GM21390 (cell line): ENCODE data around the gene RRP9.
"Not testable (repeated sequence)": the region's sequence is repeated elsewhere in the genome, so short reads cannot be mapped to it uniquely, and the experiment has no call there.

Experiments used
- ATAC-seq: cut with Tn5 transposase; IDR thresholded peaks from one replicate; pipeline ENCODE4 v1.9.1; 2021; ENCODE audit not compliant: unreplicated experiment

The RRP9 gene, protein sequence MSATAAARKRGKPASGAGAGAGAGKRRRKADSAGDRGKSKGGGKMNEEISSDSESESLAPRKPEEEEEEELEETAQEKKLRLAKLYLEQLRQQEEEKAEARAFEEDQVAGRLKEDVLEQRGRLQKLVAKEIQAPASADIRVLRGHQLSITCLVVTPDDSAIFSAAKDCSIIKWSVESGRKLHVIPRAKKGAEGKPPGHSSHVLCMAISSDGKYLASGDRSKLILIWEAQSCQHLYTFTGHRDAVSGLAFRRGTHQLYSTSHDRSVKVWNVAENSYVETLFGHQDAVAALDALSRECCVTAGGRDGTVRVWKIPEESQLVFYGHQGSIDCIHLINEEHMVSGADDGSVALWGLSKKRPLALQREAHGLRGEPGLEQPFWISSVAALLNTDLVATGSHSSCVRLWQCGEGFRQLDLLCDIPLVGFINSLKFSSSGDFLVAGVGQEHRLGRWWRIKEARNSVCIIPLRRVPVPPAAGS

DNA sequence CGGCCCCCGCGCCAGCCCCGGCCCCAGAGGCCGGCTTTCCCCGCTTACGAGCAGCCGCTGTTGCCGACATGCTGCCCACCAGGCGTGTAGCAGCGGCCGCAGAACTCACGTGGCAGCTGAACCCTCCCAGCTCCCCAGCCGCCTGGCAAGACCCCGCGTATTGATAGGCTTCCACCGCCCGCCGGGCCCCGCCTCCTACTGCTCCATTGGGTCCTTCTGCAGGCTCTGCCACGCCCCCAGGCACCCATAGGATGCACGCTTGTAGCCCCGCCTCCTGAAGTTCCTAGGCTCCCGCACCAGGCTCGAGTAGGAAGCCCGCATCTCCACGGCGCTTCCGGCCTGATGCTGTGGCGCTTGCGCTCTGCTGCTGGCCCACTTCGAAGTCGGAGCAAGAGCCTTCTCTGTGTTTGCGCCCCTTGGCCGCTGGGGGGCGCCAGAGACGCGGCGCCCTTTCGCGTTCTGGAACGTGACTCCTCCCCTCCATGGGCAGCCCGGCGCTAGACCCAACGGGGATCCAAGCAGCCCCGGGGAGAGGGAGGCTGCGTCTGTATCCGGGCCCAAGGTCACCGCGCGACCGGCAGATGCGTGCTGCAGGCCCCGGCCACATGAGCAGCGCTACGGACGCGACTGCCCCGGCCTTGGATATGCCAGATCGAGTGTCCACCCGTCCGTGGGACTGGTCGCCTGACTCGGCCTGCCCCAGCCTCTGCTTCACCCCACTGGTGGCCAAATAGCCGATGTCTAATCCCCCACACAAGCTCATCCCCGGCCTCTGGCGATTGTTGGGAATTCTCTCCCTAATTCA, at the start of gene RRP9, which contains the start of gene PARP3:
Gene RRP9 (minus strand): TSS at position 107 of the 805 bp plus-strand sequence. CDS start 37 bp downstream, at position 70.
Gene PARP3 (plus strand): TSS at position 566 of the 805 bp plus-strand sequence. CDS start 993 bp downstream, outside the sequence.
- peak; percentile 91 for ATAC-seq

DNA sequence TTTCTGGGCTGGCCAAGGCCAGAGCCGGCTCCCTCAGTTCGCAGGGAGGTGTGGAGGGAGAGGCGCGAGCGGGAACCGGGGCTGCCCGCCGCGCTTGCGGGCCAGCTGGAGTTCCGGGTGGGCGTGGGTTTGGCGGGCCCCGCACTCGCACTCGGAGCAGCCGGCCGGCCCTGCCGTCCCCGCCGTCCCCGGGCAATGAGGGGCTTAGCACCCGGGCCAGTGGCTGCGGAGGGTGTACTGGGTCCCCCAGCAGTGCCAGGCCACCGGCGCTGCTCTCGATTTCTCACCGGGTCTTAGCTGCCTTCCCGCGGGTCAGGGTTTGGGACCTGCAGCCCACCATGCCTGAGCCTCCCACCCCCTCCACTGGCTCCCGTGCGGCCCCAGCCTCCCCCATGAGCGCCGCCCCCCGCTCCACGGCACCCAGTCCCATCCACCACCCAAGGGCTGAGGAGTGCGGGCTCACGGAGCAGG, 48.8 kb upstream of the RRP9 start:
- ATAC-seq = not testable (repeated sequence)

DNA sequence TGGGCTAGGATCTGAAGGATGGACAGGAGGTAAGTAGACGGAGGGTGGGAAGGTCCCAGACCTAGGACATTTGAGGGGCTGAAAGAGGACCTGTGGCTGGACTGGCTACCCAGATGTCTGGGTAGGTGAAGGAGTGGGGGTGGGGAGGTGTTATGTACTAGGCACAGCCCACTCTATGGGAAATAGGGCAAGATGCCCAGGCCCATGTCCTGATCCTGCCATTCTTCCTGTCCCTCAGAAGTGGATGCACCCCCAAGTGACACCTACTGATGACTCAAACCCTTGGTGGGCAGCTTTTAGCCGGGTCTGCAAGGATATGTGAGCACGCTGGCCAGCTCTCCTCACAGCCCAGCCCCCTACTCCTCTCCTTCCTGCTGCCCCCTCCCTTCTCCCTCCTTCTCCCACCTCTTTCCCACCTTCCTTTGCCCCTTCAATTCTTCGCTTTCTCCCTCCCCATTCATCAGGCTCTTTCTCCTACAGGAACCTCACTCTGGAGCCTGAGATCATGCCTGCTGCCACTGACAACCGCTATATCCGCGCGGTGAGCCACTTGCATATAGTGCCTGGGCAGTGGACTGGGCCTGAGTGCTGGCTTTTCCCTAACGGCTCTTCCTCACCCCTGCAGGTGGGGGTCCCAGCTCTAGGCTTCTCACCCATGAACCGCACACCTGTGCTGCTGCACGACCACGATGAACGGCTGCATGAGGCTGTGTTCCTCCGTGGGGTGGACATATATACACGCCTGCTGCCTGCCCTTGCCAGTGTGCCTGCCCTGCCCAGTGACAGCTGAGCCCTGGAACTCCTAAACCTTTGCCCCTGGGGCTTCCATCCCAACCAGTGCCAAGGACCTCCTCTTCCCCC, 46.8 kb upstream of the RRP9 start:
- no peak for ATAC-seq

DNA sequence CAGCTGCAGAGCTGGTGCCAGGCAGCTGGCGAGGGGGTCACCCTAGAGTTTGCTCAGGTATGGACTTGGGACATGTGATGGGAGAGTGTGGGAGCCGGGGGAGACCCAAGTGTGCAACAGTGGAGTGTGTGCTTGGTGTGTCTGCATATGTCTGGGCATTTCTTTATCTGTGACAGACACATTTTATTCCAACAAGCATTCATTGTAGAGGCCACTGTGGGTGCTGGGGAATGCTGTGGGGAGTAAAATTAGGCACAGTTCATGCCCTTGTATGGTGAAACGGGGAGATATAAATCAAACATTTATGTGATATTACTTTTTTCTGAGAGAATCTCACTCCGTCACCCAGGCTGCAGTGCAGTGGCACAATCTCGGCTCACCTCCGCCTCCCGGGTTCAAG, 45.9 kb upstream of the RRP9 start:
- no peak for ATAC-seq

DNA sequence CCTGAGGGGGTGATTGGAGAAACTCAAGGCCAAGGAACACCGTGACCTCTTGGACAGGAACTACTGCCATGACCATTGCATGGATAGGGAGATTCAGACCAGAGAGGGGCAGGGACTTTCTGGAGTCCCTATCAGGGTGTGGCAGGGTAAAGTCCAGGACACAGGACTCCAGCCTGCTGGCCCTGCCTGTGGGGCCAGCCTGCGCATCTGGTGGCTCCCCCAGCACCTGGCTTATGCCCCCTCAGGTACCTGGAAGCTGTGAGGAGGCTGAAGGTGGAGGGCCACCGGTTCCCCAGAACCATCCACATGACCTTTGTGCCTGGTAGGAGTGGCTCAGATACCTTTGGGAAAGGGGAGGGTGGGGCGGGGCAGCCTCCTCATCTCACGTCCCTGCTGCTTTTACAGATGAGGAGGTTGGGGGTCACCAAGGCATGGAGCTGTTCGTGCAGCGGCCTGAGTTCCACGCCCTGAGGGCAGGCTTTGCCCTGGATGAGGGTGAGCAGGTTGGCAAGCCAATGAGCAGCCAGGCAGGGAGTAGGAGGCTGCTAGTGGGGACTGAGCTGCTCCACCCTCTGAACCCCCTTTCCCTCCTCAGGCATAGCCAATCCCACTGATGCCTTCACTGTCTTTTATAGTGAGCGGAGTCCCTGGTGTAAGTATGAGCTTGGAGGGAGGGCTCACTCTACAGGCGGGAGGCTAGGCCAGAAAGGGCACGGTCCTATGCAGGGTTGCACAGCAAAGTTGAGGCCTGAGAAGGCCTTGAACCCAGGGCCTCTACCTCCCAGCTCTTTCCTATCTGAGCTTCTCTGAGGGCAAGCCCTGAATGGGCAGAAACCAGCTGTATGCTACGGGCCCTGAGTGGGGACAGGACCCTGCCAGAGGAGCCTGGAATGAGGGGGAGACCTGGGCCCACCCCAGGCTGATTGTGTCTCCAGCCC, 44.6 kb upstream of the RRP9 start:
- no peak for ATAC-seq

DNA sequence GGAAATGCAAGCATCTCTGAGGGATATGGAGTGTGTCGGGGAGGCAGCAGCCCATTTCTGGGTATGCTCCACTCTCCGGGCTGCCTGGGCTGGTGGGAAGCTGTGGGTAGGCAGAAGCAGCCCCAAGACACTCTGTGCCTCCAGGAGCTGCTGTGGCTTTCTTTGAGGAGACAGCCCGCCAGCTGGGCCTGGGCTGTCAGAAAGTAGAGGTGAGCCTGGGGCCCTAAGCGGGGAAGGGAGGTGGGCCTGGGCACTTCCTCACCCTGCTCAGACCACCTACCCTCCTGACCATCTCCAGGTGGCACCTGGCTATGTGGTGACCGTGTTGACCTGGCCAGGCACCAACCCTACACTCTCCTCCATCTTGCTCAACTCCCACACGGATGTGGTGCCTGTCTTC, 43.4 kb upstream of the RRP9 start:
- ATAC-seq = no peak

DNA sequence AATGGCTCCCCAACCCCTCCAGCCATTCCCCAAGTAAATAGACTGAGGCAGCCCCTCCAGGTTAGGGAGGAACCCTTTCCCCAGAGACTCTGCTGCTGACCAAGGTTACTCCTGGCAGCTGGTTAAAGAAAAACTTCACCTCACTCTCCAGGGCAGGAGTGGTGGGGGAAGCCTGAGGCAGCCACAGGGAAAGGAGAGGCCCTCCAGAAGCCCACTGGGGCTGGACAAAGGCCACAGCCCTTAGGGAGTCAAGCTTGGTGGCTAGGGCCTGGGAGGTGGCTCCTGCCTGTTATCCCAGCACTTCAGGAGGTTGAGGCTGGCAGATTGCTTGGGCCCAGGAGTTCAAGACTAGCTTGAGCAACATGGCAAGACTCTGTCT, 42.6 kb upstream of the RRP9 start:
- ATAC-seq = no peak

DNA sequence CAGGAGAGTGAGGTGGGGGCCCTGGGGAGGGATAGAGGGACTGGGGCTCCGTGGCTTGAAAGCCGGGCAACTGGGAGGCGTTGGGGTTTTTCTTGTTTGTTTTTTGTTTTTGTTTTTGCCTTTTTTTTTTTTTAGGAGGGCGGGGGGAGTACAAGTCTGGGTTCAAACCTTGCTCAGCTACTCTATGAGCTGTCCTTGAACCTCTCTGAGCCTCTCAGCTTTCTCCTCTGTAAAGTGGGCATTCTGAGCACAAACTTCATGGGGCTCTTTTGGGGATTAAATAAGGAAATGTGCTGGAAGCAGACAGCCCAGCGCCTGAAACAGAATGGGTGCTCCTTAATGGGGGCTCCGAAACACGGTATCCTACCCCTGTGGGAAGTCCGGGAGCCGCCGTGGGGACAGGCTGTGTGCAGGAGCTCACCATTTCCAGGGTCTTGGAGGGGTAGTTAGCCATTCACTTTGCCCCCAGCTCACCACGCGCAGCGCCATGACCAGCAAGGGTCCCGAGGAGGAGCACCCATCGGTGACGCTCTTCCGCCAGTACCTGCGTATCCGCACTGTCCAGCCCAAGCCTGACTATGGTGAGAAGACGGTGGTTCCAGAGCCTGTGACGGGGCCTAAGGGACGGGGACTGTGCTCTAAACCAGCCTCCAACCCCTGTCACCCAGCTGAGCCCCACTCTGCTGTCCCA, 42.0 kb upstream of the RRP9 start:
- no peak for ATAC-seq

DNA sequence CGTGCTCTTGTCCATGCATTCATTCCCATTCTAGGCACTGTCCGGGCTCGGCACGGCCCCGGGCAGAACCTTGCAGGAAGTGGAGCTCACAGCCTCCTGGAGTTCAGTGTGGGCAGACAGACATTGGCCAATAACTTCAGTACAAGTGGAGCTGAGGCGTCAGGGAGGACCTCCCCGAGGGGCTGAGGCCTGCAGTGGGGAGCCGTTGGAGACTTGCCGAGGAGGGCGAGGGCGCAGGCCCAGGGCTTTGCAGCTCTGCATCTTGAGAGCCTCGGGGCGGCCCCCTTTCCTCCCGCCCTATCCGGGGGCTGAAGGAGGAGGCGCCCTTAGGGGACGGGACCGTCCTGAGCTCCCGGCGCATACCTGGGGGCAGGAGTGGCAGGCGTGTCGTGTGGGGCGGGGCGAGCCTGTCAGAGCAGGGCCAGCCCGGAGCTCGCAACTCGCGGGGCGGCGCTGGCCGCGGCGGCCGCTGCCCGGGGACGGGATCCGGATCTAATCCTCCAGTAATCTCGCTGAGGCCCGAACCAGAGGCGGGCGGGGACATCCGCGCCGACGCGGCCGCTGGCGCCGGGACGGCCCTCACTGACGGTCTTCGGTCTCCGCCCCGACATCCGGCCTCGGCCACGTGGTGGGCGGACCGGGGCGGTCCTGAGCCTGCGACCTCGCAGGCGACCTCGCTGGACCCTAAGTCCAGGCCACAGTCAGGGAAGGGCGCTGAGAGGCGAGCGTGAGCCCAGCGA, 41.3 kb upstream of the RRP9 start, which contains the start of gene ACY1:
Gene ACY1 (plus strand): TSS at position 698 of the 740 bp plus-strand sequence. CDS start 530 bp downstream, outside the sequence.
- ATAC-seq = peak; percentile 77

DNA sequence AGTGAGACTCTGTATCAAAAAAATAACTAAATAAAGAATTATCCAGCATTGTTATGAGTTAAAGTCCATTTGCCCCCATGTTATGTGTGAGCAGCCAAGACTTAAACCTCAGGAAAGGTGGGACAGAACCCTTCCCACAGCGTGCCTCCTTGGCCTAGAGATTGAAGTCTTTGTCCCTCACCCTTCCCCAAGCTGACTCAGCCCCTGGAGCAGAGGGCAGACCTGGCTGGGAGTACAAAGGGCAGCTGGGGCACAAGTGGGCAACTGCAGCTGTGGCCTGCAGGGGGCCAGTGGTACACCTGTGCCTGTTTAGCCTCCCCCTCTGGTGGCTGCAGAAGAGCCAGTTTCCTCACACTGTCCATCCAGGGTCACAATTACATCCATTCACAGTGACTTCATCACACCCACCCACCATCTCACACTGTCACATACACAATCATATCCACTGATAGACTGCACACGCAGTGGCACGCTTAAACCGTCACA, 40.7 kb upstream of the RRP9 start:
- ATAC-seq = peak; percentile 48

DNA sequence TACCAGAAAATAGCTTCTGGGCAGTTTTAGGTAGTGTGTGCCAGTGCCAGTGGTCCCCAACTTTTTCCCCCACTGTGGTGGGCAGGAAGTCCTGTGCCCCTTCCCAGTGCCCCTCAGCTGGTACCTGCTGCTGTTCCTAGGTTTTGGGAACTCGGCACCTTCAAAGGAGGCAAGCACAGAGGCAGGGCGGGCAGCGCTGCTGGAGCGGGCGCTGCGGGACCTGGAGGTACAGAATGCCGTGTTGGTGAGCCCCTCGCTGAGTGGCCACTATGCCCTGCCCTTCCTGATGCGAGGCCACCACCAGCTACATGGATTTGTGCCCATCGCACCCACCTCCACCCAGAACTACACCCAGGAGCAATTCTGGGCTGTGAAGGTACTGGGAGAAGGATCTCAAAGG, 38.5 kb upstream of the RRP9 start:
- no peak for ATAC-seq

DNA sequence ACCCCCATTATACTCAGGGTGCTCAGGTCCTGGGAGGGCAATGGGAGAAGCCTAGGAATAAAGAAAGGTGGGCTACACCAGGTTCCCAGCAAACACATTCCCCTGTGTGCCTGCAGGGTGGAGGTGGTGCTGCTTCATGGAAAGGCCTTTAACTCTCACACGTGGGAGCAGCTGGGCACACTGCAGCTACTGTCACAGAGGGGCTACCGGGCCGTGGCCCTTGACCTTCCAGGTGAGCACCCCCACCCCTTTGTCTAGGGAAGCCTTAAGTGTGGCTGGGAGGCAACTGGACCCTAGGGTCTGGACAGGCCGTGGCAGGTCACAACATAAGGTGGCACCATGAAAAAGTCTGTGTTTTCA, 36.4 kb upstream of the RRP9 start:
- no peak for ATAC-seq

DNA sequence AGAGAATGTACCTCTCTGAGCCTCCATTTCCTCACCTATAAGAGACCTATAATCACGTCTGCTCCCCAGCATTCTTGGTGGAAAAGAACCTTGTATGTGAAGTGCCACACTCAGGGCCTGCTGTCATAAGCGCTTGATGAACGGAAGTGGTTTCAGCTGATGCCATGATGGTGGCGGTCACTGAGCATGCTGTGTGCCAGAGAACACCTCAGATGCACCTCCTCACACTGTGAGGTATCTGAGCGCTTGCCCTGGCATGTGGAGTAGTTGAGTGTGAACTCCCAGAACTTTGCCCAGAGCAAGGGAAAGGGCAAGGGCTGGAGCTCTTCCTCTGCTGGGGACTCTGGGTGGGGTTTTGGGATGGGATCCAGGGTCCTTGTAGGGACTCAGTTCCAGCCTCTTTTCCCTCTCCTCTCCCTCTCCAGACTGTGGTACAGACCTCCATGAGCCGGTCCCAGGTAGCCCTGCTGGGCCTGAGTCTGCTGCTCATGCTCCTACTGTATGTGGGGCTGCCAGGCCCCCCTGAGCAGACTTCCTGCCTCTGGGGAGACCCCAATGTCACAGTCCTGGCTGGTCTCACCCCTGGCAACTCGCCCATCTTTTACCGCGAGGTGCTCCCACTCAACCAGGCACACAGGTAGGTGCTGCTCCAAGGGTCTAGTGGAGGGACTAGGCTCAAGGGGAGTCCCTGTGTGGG, 35.9 kb upstream of the RRP9 start:
- no peak for ATAC-seq

DNA sequence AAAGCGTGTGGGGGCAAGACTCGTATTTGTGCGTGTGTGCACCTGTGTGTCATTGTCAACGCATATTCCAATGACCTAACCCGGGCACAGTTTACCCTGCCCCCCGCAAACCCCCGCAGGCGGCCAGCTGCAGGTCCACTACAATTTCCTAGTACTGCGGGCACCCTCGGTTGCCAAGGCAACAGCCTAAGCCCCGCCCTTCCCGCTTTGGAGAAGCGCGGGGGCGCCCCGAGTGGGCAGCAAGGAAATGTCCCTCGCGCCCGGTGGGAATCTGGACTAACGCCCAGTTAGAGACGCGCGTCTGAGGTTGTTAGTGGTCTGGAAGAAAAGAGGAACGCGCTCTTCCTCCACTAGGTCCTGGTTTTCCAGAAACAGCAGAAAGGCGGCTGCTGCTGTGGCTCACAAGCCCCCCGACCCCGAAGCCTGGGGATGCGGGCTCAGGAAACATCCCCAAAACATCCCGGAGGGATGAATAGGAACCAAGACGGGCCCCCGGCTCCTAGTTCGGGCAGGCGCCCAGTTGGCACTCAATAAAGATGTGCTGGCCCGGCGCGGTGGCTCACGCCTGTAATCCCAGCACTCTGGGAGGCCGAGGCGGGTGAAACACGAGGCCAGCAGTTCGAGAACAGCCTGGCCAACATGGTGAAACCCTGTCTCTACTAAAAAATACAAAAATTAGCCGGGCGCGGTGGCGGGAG, 34.3 kb upstream of the RRP9 start:
- ATAC-seq = no peak

DNA sequence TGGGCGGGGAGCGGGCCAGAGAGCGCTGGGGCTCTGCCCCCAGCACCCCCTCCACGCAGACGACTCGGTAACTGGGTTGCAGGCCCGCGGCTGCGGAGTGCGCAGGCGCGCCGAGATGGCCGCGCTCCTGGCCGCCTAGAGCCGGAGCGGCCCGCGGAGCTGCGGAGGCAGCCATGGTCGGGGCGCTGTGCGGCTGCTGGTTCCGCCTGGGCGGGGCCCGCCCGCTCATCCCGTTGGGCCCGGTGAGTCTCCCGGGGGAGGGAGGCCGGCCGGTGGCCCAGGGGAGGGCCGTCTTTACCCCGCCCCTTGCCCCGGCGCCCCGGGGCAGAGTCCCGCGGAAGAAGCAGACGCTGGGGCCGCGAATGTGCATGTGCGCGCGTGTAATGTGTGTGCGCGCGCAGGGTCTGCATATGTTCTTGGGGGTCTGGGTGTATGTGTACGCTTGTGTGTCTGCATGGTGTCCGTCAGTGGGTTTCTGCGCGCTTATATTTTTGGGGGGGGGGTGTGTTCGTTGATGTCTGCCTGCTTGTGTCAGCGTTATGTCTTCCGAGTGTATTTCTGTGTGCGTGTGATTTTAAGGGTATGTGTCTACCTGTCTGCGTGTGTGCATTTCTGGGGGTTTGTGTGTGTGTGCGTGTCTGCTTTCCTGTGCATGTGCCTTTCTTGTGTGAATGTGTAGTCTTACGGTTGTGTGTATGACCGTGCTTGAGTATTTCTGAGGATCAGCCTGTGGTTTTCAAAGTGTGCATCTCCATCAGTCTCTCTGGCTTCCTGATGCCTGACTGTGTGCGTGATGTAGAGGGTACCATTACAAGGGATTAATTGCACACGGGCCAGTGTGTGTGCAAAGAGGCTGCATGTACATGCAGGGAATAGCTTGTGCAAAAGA, 33.5 kb upstream of the RRP9 start, which contains the start of gene ABHD14A:
Gene ABHD14A (plus strand): TSS at position 102 of the 889 bp plus-strand sequence. CDS start 72 bp downstream, at position 174.
- peak; percentile 59 for ATAC-seq
